Sigmoid colon (tissue), 4 donors: ENCODE results near the gene SCAPER.

Source experiments
- CTCF ChIP-seq, 4 experiments: fragments of 450-650 bp in 3 of 4; fragments of 200-600 bp in 1 of 4; IDR thresholded peaks; one replicate each; pipeline ENCODE4 v1.5.1; 2016 to 2019; ENCODE audit warnings: antibody characterized with exemption in 4 of 4, mild to moderate bottlenecking in 3 of 4, moderate library complexity in 2 of 4
- POLR2A ChIP-seq, 2 donors: fragments of 450-650 bp; IDR thresholded peaks; one replicate each; pipeline ENCODE4 v1.6.1; 2016; ENCODE audit warnings: antibody characterized with exemption in 2 of 2, mild to moderate bottlenecking in 2 of 2, moderate library complexity in 2 of 2
- POLR2AphosphoS5 ChIP-seq, 4 donors: sonication (generic); formaldehyde crosslinking; IDR thresholded peaks; one replicate each; pipeline ENCODE4 v1.6.1; 2017; ENCODE audit warnings: antibody characterized with exemption in 4 of 4

- TF ChIP-seq CTCF (IDR thresholded peaks at IDR 0.05): no peak
- TF ChIP-seq POLR2A (IDR thresholded peaks at IDR 0.05): no peak
- TF ChIP-seq POLR2AphosphoS5 (IDR thresholded peaks at IDR 0.05): no peak
Measured at GRCh38 chr15:76381366-76381765, 523.8 kb downstream of the SCAPER start.
